Central memory CD4-positive, alpha-beta T cell (primary cell): ENCODE measurements around the gene TM9SF1.

ENCODE experiments used
- DNase-seq: peaks from one replicate; pipeline ENCODE4 v3.0.0; 2022

Gene TM9SF1

GRCh38 chr14:24178399-24179178 lies 16.7 kb downstream of the TM9SF1 start:
- DNase-seq, result no peak

- DNase-seq, result no peak
Observed at GRCh38 chr14:24177891-24178290, 17.4 kb downstream of the TM9SF1 start.

DNA sequence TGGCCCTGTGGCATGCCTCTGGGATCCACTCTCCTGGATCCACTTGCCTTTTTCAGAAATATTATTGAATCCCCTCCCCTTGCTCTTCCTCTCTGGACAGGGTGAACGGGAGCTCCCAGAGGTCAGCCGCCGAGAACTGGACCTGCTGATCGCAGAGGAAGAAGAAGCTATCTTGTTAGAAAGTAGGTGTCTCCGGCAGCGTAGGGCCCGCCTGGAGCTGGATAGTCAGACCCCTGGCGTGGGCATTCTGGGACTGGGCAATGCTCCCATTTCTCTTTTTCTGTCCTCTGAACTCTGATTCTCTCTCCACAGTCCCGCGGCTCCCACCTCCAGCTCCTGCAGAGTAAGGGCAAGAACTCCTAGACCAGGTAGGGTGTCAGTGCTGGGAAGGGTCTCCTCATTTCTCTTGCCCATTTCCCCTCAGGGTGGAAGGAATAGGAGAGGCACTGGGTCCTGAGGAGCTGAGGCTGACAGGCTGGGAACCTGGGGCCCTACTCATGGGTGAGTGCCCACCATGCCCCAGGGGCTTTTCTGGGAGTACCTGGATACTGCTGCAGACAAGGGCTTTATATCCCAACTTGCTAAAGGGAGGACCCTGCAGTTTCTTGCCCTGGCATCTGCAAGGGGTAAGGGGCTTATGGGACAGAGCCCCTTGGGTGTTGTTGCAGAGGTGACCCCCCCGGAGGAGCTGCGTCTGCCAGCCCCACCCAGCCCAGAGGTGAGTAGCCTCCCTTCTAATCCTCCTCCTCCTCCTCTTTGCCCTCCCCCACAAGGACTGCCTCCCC lies 18.0 kb downstream of the TM9SF1 start:
- DNase-seq, result no peak

- DNase-seq, result no peak
Observed at GRCh38 chr14:24176599-24176998, 18.6 kb downstream of the TM9SF1 start.

DNA sequence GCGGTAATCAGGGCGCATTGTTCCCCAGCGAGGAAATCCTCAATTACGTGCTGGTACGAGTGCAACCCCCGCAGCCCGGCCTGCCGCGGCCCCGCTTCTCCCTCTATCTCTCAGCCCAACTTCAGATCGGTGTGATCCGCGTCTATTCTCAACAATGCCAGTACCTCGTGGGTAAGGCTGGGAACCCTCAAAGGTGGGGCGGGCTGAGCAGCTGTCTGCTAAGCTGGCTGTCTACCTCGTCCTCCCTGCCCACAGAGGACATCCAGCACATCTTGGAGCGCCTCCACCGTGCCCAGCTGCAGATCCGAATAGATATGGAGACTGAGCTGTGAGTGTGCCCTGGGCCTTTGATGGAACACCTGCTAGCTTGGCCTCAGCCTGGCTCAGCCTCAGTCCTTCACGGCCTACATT lies 22.4 kb downstream of the TM9SF1 start:
- no peak for DNase-seq

DNA sequence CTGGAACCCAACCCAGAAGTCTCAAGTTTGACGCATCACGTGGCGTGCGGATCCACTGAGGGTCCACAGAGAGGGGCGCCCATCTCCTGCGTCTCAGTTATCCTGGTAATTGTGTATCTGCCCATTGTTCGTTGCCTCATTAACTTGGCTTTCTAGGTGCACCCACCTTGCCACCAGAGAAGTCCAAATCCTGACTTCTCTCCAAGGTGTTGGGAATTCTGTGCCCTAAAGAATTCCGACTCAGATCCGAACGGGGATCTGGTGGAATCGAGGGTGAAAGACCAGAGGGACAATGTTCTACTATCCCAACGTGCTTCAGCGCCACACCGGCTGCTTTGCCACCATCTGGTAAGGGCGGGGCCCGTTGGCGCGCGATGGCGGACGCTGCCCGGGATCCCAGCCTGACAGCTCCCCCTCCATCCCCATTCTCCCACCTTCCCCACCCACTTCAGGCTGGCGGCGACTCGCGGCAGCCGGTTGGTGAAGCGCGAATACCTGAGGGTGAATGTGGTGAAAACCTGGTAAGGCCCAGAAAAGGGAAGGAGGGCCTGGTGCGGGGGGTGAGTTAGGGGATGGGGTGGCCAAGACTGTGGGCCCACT lies 22.9 kb downstream of the TM9SF1 start:
- no peak for DNase-seq

GRCh38 chr14:24171422-24172260 lies 23.6 kb downstream of the TM9SF1 start, which contains the start of gene REC8:
Gene REC8 (plus strand): TSS chr14:24172080. CDS start chr14:24172553, 473 bp downstream.
- peak; percentile 68 for DNase-seq

GRCh38 chr14:24167469-24168114 lies 27.6 kb downstream of the TM9SF1 start:
- DNase-seq, result no peak

DNA sequence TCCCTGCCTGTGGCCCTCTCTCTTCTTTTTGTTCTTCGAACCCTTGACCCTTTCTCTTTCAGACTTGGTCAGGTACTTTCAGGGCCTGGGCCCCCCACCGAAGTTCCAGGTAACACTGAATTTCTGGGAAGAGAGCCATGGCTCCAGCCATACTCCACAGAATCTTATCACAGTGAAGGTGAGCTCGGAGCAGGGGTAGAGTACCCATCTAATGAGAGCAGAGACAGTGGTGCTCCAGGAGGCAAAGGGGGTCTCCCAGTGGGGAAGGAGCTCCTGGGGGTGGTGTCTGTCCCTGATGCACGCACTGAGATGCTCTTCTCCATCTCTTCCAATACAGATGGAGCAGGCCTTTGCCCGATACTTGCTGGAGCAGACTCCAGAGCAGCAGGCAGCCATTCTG lies 29.5 kb downstream of the TM9SF1 start:
- DNase-seq, result no peak

DNA sequence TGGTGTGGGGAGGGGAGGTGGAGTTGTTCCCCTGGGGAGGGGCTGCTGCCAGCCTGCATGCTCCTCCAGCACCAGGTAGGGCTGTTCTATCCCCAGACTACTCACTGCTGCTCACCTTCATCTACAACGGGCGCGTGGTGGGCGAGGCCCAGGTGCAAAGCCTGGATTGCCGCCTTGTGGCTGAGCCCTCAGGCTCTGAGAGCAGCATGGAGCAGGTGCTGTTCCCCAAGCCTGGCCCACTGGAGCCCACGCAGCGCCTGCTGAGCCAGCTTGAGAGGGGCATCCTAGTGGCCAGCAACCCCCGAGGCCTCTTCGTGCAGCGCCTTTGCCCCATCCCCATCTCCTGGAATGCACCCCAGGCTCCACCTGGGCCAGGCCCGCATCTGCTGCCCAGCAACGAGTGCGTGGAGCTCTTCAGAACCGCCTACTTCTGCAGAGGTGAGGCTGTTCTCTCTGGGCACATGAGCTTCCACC lies 30.7 kb downstream of the TM9SF1 start:
- DNase-seq, result no peak

DNA sequence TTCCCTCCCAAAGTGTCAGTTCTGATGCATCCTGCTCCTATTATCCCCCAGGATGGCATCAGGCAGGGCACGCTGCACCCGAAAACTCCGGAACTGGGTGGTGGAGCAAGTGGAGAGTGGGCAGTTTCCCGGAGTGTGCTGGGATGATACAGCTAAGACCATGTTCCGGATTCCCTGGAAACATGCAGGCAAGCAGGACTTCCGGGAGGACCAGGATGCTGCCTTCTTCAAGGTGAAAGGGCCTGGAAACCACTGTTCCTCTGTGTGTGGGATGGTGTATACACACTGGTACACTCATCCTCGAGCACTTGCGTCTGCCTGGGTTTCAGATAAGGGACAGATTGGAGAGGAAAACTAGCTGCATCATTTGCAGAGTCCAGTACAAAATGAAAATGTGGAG lies 33.1 kb downstream of the TM9SF1 start:
- no peak for DNase-seq

DNA sequence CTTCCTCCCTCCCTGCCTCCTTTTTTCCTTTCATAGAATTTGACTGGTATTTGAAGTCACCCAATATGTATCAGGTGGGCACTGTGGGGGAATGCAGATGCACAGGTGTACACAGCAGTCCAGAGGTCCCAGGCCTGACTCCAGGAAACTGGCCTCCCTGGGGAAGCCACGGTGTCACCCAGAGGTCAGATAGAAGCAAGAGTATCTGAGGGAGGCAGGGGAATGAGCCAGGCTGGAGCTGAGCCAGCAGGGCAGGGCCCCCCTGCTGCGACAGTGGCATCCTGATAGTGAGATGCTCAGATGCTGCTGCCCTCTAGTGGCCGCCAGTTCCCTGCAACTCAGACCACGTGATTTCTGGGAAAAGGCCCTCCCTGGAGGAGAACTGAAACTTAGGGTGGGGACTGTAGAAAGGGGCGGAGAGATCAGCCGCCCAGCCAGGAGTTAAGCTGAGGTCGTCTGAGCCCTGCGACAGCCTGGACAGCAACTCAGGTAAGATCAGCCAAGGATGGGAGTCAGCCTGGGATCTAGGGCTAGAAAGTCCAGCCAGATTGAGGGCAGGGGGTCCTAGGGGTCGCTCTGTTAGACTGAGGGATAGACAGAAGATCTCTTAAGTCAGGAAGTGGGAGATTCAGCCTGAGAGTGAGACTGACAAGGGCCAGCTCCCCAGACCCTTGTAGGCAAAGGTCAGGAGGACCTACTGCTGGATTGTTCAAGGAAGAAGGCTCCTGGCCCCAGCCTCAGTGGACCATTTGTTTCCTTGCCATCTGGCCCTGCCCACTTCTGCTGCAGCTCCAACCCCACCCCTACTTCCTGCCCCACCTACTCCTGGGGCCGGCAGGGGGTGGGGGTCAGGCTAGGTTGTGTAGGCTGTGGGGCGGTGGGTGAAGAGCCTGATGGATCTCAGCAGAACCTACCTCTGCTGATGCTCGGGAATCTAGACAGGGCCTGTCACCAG lies 34.1 kb downstream of the TM9SF1 start, which contains the start of gene IRF9:
Gene IRF9, plus strand, starts transcription at position 416 of the 955 bp plus-strand sequence. CDS start 880 bp downstream, outside the sequence.
- peak; percentile 94 for DNase-seq

DNA sequence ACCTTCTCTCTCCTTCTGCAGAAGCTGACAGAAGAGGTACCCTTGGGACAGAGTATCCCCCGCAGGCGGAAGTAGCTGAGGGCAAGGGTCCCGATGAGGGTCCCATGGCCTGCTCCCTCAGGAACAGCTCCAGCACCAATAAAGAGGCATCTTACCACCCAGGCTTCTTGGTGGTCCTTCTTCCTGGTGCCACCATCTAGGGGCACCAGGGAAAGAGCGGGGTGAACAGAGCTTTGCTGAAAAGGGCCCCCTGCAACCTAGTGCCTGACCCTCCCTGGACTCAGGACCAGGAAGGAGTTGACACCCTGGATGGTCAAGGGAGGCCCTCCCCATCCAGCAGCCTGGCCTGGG lies 34.8 kb downstream of the TM9SF1 start:
- no peak for DNase-seq

DNA sequence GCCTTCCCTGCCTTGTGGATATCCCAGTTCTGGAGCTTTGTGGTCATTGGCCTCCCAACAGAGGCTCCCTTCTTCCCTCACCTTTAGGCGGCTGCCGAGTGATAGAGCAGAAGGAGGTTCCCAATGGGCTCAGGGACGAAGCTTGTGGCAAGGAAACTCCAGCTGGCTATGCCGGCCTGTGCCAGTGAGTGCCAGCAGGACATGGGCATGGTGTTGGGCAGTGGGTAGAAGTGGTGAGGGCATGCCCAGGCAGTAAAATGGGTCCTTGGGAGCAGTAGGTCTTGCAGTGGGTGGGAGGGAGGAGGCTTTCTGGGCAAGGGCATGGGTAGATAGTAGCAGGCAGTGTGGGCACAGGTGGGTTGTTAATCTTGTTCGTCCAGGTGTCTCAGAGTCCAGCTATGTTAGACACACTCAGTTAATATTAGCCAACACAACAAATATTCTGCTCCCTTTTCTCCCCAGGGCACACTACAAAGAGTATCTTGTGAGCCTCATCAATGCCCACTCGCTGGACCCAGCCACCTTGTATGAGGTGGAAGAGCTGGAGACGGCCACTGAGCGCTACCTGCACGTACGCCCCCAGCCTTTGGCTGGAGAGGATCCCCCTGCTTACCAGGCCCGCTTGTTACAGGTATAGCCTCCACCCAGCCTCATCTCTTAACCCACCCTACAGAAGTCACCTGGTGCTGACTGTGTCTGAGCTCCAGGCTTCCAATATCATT lies 35.3 kb downstream of the TM9SF1 start:
- no peak for DNase-seq

- DNase-seq, result no peak
Observed at GRCh38 chr14:24157331-24157730, 37.9 kb downstream of the TM9SF1 start.

- DNase-seq, result no peak
Observed at GRCh38 chr14:24156840-24157239, 38.4 kb downstream of the TM9SF1 start.

GRCh38 chr14:24155100-24155499 lies 40.1 kb downstream of the TM9SF1 start:
- no peak for DNase-seq

DNA sequence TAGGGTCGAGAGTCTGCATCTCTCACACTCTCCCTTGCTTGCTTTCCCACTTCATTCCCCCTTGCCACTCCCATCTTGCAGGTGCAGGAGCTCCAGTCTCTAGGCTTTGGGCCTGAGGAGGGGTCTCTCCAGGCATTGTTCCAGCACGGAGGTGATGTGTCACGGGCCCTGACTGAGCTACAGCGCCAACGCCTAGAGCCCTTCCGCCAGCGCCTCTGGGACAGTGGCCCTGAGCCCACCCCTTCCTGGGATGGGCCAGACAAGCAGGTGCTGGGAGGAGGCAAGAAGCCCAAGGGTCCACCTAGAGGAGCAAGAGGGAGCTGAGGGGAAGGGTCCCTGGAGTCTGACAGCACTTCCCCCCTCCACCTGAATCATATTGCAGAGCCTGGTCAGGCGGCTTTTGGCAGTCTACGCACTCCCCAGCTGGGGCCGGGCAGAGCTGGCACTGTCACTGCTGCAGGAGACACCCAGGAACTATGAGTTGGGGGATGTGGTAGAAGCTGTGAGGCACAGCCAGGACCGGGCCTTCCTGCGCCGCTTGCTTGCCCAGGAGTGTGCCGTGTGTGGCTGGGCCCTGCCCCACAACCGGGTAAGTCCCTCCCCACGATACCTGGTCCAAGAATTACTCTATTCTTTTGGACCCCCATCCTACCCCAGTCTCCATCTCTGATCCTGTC lies 43.7 kb downstream of the TM9SF1 start:
- no peak for DNase-seq

DNA sequence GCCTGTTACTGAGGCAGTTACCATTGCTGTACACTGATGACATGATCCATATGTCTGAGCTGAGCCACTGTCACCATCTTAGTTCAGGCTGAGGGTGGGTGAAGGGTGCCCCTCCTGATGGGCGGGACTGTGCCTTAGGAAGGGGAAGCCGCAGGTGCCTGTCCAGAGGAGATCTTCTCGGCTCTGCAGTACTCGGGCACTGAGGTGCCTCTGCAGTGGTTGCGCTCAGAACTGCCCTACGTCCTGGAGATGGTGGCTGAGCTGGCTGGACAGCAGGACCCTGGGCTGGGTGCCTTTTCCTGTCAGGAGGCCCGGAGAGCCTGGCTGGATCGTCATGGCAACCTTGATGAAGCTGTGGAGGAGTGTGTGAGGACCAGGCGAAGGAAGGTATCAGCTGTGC lies 44.2 kb downstream of the TM9SF1 start:
- DNase-seq, result no peak
